NCI-H2107 treated with DMSO at 0.1 percent for 48 hours (cell line): ENCODE measurements around the gene BBS12.
"Not testable (repeated sequence)": the region's sequence is repeated elsewhere in the genome, so short reads cannot be mapped to it uniquely, and the experiment has no call there.

ENCODE experiments used
- DNase-seq: peaks from one replicate; lab custom pipeline; 2025; ENCODE audit not compliant: unreplicated experiment; lab: John Stamatoyannopoulos, UW

The BBS12 gene

DNA sequence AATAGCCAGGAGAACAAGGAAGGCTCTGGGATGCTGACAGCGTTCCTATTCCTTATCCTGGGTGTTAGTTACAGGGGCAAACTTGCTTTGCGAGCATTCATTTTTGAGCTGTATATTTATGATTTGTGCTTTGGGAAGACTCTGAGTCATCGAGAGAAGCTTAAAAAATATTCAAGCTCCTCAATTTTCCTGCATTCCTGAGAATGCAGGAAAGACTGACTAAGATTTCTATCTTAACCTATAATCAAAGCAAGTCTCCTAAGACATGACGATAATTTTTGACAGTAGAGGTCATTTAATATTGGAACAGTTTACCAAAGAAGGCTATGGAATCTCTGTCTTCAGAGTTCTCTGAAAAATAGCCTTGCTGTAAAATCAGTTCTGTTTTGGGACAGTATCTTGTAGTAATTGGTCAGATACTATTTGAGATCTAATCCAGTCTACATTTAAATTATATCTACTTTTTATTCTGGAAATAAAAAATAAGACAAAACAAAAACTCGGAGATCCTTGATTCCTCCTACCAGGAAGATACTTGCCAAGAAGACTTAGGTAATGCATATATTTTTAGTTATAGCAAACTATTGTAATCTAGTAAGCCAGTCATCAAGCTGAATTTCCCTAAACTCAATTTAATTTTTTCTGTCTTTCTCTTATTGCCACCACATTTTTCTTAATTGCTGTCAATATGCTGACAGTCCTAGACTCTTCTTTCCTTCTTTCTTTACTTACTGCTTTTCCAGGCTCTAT, 31.7 kb downstream of the BBS12 start:
- no peak for DNase-seq

- no peak for DNase-seq
Observed at GRCh38 chr4:122764821-122765215, 32.3 kb downstream of the BBS12 start.

DNA sequence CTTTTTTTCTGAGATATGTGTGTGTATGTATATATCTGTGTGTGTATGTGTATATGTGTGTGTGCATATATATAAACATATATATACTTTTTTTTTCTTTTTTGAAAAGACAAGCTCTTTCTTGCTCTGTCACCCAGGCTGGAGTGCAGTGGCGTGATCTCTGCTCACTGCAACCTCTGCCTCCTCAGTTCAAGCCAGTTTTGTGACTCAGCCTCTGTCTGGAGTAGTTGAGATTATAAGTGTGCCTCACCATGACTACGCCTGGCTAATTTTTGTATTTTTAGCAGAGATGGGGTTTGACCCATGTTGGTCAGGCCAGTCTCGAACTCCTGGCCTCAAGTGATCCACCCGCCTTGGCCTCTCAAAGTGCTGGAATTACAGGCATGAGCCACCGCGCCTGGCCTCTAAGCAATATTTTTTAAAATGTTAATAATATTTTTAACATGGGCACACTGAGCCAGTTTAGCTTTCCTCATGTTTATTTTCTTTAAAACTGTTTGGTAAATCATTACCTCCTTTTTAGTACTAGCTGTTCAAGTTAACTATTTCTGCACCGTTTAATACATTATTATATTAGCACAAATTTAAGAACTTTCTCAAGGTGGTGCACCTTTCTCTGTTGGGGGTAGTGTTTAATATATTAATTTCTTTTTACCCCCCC, 33.3 kb downstream of the BBS12 start:
- DNase-seq: no peak

DNA sequence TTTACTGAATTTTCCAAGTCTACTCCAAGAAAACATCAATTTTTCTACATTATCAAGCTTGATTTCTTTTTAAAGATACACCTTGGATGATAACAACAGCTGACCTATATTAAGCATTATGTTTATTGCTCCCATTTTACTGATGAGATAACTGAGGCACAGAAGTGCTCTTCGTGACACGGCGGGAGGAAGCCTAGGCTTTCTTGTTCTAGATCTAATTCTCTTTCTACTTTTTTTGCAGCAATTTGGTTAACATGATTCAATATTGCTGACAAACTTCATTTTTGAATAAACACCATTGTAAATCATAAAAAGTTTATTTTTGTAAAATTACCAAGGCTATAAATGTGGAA, 33.8 kb downstream of the BBS12 start:
- no peak for DNase-seq

GRCh38 chr4:122766950-122767349, 34.4 kb downstream of the BBS12 start:
- no peak for DNase-seq

DNA sequence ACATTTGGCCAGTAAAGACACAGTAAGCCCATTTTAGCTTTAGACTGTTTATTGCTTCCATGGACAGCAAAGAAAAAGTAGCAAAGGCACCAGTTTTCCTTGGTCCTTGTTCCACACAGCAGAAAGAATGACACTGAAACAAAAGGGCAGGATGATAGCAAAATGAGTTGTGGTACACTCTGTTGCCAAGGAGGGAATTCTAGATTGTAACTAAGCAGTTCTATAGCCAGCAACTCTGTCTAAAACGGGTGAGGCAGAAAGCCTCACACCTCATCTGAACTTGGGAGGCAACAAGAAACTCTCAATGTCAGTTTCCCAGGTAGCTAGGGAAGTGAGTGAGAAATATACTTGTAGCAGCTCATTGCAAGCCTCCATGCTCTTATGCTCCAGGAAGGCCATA, 39.2 kb downstream of the BBS12 start:
- no peak for DNase-seq

DNA sequence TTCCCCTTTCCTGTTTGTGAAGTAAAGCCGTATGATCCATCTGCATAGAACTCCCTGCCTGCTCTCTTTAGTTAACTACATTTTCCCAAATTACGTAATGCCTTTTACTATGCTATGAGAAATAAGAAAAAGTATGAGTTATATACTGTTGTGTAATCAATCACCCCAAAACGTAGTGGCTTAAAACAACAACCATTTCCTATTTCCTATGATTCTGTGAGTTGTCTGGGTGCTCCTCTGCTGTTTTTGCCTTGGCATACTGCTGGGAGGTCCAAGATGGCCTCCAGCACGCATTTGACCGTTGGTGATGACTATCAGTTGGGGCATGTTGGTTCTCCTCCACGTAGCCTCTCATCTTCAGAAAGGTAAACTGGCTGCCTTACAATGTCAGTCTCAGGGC, 39.8 kb downstream of the BBS12 start:
- no peak for DNase-seq

DNA sequence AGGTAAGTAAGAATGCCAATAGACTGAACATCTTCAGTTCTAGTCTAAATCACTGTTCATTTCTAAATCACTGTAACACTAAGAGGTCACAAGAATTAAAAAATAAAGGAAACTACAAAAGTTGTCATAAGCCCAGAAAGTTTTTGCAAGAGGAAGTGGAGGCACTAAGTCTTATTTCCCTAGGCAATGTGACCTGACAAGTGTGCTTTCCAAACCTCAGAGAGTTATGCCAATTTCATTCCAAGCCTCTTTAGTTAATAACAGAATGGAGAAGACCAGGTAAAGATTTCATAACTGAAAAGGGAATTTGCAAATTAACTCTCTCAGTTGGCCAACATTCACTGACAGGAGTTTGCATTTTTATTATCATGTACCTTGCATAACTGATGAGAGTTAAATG, 40.5 kb downstream of the BBS12 start:
- DNase-seq: no peak

DNA sequence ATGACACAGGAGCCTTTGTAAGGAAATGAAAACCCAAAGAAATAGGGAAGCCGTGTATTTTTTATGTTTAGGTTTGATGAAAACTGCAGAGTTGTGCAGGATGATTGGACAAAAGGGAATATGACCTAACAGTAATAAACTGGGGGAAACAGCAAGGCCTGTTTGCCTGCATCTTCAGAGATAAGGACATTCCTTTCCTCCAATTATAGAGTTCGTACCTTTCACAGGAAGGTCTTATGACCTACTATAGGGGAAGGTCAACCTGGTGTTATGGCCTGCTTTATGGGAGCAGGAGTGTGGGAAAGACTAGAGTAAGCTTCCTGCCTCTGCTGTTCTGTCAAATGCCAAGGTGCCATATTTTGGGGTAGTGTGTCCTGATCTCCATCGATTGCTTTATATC, 42.5 kb downstream of the BBS12 start:
- DNase-seq: no peak

DNA sequence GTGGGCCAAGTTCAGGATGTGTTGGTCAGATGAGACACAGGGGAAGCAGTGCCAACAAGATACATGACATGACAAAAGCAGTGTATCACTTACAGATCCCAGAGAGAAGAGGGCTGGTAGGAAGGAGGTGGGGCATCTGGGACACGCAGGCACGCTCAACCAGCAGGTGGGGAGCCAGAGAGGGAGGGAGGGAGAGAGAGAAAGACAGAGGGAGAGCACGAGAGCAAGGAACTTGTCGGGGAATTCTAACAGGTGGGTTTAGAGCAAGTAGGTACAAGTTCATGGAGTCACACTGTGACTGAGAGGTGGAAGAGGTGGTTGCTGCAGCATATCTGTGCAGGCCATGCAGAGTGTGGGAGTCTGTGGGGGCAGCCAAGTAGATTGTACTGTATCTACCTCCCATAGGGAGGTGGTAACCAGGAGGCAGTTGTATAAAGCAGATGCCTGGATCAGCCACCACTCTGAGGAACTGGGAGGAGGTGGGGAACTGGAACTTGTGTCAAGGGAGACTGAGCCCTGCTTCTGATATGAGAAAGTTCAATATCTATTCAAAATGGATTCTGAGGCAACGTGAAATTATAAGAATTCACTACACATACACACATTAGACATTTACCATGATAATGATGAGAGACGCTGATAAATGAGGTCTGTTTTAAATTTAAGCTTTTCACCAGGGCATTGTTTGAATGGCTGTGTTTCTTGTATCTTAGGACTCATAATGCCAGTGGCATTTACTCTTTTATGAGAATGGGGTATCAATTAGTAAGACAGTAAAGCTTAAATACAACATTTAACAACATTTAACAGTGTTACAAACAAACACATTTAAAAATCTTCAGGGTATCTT, 43.7 kb downstream of the BBS12 start:
- no peak for DNase-seq

DNA sequence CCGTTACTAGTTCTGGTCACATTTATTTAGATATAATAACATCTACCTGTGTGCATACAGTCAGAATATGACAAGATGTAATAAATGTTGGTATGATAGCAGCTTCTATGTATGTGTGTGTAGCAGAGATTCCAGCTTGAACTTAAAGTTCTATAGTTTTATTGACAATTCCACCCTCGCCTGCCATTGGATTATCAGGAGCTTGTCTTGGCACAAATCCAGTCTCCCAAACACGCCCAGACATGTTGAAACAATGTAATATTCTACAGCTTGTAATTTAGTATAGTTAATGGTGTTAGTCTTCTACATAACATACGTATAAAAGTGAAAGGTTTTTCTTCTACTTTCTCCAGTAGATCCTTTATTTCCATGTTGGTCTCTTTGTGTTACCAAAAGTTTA, 44.4 kb downstream of the BBS12 start:
- no peak for DNase-seq

DNA sequence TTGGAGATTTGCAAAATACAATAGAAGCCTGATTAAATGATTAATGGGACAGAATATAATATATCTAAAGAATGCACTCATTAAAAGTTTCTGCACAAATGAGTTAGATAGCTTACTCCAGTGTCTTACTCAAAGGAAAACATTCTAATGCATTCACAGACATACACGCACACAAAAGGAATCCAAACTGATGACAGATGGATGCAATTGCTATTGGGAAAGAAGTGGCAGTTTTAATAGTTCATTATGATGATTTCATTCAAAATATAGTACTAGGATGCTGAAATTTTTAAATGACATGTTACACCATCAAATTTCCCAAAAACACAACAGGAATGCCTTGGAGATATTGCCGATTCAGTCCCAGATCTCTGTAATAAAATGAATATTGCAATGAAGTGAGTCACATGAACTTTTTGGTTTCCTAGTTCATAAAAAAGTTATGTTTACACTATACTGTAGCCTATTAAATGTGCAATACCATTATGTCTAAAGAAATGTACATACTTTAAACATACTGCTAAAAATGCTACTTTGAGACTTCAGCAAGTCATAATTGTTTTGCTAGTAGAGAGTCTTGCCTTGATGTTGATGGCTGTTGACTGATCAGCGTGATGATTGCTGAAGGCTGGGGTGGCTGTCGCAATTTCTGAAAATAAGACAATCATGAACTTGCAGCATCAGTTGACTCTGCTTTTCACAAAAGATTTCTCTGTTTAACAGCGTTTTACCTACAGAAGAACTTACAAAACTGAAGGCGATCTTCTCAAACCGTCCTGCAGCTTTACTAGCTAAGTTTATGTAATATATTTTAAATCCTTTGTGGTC, 45.6 kb downstream of the BBS12 start:
- no peak for DNase-seq

DNA sequence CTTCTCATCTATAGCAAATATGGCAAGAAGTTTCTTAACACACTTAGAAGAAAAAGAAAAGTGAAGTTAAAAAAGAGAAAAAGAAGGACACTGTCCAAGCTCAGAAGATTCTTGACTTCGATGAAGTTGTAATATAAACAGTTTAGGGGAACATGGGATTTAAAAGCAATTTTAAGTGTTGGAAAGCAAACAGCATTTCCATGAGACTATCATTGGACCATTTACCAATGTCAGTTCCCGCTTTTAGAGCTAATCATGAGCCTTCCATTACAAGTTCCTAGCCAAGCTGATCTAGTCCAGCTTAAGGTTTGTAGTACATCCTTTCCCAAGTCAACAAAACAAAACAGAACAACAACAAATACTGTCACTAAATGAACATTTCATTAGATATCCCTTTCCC, 49.0 kb downstream of the BBS12 start:
- DNase-seq: no peak

DNA sequence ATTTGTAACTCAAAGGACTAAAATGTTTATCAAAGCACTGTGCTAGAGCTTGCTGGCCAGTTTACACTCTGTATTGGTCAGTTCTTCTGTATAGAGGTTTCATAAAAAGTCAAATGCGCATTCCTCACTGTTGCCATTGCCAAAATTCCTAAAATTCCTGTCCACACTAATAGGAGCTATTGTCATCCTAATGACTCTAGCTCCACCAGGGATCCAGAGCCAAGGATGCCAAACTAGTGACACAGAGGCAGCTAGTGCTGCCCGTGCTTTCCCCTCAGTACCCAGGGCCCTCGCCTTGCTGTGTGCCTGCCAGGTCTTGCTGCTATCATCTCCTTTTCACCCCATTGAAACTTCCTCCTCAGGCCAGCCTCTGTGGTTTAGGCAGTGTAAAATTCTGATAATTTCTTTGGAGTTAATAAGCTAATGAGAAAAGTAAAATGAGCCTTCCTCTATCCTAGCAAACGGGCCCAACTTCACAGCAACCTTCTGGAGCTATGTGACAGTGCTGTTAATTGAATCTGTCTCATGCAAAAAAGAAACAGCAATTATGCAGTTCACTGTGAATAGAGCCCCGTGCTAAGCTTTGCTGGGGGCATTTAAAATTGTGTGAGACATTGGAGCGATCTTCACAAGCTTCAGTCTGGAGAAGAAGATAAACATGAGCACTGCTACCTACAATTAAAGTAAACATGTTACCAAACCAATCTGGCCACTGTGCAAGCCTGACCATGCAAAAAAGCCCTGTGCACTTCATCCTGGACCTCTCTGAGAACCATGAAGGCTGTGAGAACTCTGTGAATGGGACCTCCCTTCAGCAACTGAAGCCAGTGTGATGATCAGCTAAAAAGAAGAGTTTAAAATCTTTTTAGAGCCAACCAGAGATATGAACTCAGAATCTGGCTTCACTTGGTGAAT, 51.1 kb downstream of the BBS12 start:
- DNase-seq: no peak

- DNase-seq: no peak
Observed at GRCh38 chr4:122784261-122784660, 51.8 kb downstream of the BBS12 start.

- DNase-seq: no peak
Observed at GRCh38 chr4:122785099-122785498, 52.6 kb downstream of the BBS12 start.

- not testable (repeated sequence) for DNase-seq
Observed at GRCh38 chr4:122786296-122786695, 53.8 kb downstream of the BBS12 start.

- DNase-seq: not testable (repeated sequence)
Observed at GRCh38 chr4:122786920-122787319, 54.4 kb downstream of the BBS12 start.

- DNase-seq: no peak
Observed at GRCh38 chr4:122787940-122788339, 55.4 kb downstream of the BBS12 start.

DNA sequence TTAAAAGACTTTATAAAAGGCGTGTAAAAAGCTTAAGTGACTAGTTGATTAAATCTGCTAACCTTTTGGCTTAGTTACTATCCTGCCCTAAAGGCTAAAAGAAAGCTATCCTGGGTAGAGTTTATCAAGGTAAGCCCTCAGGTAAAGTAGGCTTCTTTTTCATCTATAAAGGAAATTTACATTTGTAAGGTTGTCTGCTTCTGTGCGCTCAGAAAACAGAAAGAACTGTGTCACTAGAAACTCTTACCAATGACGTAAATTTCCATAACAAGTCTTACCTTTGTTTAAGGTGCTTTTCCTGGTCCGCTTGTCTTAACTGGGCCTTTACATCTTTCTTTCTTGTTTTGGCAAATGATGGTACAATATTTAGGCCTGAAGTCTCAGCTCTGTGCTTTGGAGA, 56.4 kb downstream of the BBS12 start:
- no peak for DNase-seq
